Measurements from ENCODE around the gene JAKMIP3.

The JAKMIP3 gene

GRCh38 chr10:132065491-132066105, at the start of gene JAKMIP3:
Gene JAKMIP3, plus strand, starts transcription at chr10:132065946. Its CDS starts 38,863 bp downstream, at chr10:132104809.
- peak in 34 of 51 donors; percentile 35 to 88 (median 64) for DNase-seq

DNA sequence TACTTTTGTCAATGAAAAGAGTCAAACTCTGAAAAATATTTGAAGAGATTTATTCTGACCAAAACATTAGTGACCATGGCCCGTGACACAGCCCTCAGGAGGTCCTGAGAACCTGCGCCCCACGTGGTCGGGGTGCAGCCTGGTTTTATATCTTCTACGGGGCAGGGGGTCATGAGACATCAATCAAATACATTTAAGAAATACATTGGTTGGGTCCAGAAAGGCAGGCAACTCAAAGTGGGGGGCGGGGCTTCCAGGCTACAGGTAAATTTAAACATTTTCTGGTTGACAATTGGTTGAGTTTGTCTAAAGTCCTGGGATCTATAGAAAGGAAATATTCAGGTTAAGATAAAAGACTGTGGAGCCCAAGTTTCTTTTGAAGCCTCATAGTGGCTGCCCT, 49.2 kb upstream of the JAKMIP3 start:
- DNase-seq = no peak

DNA sequence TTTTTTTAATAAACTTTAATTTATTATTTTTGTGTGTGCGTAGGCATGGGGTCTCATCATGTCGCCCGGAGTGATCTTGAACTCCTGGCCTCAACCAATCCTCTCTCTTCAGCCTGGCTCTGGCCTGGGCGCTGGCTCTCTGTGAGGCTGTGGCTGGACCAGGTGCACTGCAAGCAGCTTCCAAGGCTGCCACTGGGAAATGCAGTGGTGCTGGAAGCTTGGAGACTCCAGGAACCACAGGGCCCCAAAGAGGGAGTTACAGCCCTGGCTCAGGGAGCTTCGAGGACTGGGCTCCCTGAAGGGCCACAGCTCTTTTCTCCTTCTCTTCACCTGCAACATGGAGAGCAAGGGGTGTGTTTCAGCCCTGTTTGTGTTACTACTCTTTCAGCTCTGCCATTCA, 47.3 kb upstream of the JAKMIP3 start:
- DNase-seq = no peak

- no peak for DNase-seq
These were observed 46.4 kb upstream of the JAKMIP3 start for GRCh38 chr10:132019366-132019765.

DNA sequence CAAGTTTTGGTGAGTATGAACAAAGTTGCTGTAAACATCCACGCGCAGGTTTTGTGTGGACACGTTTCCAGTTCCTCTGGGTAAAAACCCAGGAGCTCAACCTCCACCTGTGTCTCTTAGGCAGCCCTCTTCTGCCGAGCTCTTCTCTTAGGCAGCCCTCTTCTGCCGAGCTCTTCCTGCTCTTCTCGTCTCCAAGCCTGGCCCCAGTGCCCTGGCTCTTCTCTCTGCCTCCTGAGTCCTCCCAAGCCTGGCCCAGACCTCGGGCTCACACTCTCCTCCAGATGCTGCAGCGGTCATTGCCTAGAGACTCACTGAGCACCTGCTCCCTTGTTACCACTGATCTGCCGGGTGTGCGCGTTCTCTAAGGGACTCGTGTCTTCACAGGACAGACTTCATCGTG, 45.3 kb upstream of the JAKMIP3 start:
- no peak for DNase-seq

DNA sequence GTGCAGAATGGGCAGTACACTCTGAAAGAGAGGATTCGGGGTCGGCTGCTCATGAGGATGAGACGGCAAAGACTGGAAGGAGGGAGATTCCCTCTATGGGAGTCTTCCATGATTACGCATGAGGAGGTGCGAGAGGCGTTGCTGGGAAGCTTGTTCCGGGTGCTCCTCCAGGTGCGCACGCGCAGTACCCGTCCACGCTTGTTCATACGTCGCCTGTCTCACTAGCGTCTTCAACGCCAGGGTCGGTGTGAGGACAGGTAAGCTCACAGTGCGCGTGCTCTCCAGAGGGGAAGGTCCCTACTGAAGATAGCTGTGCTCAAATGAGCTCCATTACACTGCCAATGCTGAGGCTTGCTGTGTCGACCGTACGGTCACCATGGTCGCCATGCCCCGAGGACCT, 44.7 kb upstream of the JAKMIP3 start:
- no peak for DNase-seq

DNA sequence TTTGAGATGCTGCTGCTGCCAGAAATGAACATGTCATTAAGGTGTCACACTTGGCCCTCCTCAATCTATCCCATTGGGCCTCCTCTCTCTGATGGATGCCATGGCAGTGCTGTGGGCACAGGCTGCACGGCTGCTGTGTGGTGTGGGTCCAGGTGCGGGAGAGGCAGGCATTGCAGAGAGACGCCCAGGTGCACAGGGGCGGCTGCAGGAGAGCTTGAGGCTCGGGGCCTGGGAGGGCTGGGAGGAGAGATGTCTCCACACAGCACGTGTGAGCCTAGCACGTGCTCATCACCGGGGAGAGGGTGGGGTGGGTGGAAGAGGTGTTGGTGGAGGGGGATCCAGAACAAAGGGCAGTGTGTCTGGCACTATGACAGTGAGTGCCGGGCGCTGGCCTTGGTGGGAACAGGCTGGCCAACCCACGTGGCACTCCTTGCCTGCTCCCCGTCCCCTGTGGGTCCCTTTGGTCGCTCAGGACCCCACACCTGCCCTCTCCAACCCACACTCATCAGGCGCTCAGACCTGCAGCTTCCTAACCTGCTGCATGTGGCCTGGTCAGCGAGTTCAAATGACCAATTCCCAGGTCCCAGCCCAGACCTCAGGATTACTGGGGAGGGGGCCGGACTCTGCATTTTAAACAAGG, 44.1 kb upstream of the JAKMIP3 start:
- DNase-seq = no peak

GRCh38 chr10:132022241-132022640, 43.5 kb upstream of the JAKMIP3 start:
- no peak for DNase-seq

GRCh38 chr10:132023092-132023811, 42.5 kb upstream of the JAKMIP3 start:
- DNase-seq = peak in 49 of 51 donors; percentile 22 to 88 (median 67)

DNA sequence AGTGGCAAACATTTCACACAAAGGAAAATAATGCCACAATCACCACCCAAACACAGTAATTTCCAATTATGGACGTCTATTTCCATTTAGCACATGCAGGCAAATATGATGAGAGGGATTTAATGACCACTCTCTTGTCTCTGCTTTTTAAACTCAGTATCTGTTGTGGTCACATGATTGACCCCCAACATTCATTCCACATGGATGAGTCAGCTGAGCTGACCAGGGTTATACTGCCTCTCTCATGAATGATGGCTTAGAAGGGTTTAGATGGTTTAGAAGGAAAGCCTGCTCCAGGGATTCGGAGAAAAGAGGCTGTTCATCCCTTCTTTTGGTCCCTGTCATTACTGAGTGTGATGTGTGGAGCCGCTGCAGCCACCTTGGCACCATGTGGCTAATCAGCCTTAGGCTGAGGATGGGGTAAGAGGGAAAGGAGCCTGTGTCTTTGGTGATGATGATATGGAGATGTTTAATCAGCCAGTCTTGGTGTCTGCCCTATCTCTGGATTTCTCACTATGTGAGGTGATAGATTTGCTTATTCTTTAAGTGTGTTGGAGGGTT, 38.2 kb upstream of the JAKMIP3 start:
- no peak for DNase-seq

DNA sequence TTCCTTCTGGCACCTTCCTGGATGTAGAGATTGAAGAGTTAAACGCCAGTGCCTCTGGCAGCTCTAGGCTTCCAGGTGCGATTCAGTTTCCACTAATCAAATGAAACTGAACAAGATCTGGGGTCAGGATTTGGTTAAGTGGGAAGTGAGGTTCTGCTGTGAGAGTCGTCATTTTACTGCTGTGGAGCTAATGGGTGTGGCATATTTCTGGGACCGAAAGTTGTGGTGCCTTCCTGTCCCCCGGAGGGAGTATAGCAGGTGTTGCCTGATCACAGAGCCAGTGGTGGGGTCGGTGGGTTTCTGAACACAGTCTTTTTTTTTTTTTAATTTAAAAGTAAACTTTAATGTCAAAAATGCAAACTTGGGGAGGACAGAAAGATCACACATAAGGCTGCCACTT, 37.0 kb upstream of the JAKMIP3 start:
- no peak for DNase-seq

DNA sequence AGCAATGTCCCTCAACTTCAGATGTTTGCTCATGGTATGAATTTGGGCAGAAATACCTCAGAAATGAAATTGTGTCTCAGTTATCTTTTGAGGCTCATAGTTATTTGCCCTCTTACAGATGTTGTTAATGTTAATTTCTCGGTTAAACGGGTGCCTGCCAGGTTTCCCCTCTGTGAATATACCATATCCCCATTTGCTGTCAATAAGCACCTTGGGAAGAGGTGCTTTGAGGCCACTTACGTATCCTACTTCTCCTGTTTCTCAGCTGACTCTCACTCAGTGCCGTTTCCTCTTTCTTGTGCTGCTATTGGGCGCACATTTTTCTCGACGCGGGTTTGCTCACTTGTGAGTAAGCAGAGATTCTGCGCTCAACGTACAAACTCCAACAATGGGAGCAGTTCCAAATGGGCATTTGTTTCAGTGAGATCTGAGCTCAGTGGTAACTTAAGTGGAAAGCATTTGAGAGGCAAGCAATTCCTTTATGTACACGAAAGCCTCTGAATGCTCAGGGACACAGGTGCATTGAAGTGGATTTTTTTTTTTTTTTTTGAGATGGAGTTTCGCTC, 34.8 kb upstream of the JAKMIP3 start:
- DNase-seq = no peak

- no peak for DNase-seq
These were observed 32.1 kb upstream of the JAKMIP3 start for GRCh38 chr10:132033632-132034031.

GRCh38 chr10:132035476-132035875, 30.3 kb upstream of the JAKMIP3 start:
- no peak for DNase-seq

DNA sequence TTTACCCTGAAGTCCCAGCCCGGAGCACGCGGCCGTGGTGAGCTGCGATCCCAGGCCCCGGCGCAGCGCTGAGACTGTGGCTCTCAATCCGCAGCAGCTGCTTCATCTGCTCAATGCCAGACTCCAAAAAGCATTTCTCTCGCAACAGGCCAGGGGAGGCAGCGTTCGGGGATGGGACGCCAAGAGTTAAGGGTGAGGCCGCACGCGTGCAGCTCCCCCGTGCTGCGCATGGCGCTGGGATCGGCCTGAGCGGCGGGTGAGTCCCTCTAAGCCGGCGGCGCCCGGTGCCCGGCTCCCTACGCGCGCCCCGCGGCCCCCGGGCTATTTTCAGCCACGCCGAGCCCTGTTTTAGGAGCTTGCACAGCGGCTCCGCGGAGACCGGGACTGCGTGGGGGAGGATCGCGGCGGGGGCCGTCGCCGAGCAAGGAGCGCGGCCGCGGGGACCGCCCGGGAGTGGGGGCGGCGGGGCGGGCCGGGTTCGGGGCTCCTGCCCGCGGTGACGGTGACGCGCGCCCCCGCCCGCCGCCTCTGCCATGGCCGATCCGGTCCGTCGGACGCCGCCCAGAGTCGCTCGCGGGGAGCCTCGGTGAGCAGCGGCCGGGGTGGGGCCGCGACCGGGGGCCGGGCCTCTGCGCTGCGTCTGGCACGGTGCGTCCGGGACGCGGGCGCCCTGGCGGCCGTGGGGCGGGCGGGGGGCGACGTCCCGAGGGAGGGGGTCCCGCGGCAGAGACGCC, 29.4 kb upstream of the JAKMIP3 start:
- peak in 18 of 51 donors; percentile 27 to 74 (median 50) for DNase-seq

- peak in 21 of 51 donors; percentile 12 to 68 (median 42) for DNase-seq
These were observed 28.7 kb upstream of the JAKMIP3 start for GRCh38 chr10:132036887-132037675.

DNA sequence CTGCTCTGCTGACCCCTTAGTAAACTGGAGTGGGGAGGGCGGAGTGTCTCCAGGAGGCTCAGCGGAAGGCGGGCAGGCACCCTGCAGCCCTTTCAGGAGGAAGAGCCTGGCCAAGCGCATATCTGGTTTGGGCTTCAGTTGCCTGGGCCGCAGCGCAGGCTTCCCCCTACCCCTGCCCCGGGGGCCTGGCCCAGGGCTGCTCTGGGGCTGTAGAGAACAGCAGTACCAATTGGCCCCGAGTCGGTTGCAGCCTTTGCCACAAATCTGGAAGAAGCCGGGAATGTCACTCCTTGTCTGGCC, 28.1 kb upstream of the JAKMIP3 start:
- no peak for DNase-seq

DNA sequence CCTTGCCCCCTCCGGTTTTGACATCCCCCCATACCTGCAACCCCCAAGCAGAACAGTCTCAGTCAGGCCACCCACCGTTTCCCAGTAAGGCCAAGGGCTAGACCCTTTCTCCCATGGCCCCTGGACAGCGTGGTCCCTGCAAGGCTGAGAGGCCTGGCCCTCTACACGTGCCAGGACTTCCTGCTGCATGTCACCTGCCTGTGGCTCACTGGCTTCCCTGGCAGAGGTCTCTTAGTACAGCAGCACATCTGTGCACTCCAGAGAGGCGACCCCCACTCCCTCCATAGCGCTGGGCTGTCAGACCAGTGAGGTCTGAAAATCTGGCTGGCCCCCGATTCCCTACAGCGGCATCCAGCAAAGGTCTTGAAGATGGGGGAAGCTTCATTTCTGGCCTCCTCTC, 26.4 kb upstream of the JAKMIP3 start:
- no peak for DNase-seq

DNA sequence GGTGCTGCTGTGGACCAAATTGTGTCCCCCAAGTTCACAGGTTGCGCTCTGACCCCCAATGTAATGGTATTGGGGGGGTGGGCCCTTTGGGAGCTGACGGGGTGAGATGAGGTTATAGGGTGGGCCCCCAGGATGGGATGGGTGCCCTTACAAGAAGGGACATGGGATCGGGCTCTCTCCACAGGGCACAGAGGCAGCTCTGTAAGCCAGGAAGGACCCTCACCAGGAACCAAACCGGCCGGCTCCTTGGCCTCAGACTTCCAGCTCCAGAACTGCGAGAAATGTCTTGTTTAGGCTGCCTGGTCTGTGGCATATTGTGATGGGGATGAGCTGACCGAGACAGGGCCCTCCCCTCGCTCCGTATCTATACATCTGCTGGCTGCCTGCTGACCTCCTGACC, 25.7 kb upstream of the JAKMIP3 start:
- DNase-seq = no peak

GRCh38 chr10:132041340-132041739, 24.4 kb upstream of the JAKMIP3 start:
- no peak for DNase-seq

Data from hypothalamus (tissue), 51 donors.